Fibroblast of pulmonary artery (primary cell): ENCODE measurements around the gene CNTNAP5.
A peak's percentile ranks its signal among the peaks of the same experiment; 100 is the strongest.

Source experiments
- DNase-seq: peaks from one replicate; pipeline ENCODE4 v3.0.0-alpha.2; 2010; ENCODE audit warnings: low read depth
- H3K4me3 ChIP-seq: replicated peaks from 2 replicates; pipeline ENCODE4 v1.5.1; 2011; ENCODE audit warnings: low read depth, mild to moderate bottlenecking, control low read depth, low read length, moderate library complexity
- CTCF ChIP-seq: IDR thresholded peaks from 2 replicates; pipeline ENCODE4 v1.5.1; 2011; ENCODE audit warnings: mild to moderate bottlenecking, control low read depth, low read length, inconsistent platforms; ENCODE audit errors: missing control alignments

The CNTNAP5 gene

GRCh38 chr2:124318913-124319312 is 293.8 kb downstream of the CNTNAP5 start:
- no peak for TF ChIP-seq CTCF
- no peak for DNase-seq
- no peak overlapping the region for H3K4me3 ChIP-seq

- no peak for DNase-seq
- TF ChIP-seq CTCF, result no peak
- no peak overlapping the region for H3K4me3 ChIP-seq
These were observed 294.5 kb downstream of the CNTNAP5 start for GRCh38 chr2:124319577-124319976.

- no peak for DNase-seq
- no peak for TF ChIP-seq CTCF
- no peak overlapping the region for H3K4me3 ChIP-seq
These were observed 295.1 kb downstream of the CNTNAP5 start for GRCh38 chr2:124320051-124320688.

DNA sequence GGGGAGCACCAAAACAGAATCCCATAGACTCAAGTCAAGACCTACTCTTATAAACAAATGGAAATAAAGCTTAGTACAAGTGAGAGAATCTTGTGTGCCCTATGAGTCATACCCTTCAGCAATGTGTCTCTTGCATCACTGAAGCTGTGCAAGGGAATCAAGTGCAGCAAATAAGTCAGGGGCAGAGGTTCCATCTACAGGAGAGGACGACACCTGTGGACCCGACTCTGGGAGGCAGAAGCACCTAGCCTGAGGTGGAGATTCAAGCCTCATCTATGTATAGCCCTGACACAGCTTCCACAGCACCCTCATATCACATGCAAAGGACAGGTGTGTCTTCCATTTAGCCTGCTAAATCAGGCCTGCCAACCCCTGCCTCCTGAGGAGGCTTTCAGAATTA is 298.2 kb downstream of the CNTNAP5 start:
- H3K4me3 ChIP-seq, result no peak overlapping the region
- TF ChIP-seq CTCF, result no peak
- DNase-seq, result peak; percentile 57

DNA sequence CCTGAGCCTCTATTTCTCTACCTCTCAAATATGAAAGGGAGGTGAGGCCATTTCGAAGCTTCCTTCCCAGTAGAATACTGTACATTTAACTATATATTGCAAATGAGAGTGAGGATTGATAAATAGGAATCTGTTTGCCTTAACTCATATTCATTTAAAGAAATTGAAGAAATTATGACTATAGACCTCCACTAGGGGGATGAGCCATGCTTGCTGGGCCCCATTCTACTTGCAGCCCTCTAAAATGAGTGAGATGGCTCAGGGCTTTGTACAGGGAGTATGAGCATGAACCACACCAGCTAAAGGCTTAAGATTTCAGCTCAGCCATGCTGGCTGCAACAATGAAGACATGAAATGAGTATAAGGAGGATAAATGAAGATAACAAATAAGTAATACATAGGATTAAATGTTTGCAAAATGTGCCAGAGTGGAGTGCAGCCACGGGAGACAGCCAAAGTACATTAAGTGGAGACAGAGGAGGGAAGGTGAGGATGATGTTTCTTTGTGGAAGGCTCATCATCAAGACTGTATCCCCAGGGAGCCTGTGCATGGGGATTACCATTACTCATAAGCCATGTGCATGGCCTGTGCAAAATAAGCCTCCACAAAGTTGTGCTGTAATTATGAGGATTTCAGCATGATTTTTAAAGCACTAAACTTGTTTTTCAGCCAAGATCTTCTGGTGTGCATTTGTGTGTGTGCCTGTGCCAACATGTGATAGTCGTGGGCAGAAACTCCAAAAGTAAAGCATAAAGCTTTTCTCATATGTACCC is 300.8 kb downstream of the CNTNAP5 start:
- H3K4me3 ChIP-seq, result no peak overlapping the region
- peak; percentile 23 for DNase-seq
- TF ChIP-seq CTCF, result peak; percentile 42

GRCh38 chr2:124327303-124327702 is 302.2 kb downstream of the CNTNAP5 start:
- no peak for DNase-seq
- no peak for TF ChIP-seq CTCF

GRCh38 chr2:124328397-124328796 is 303.3 kb downstream of the CNTNAP5 start:
- no peak overlapping the region for H3K4me3 ChIP-seq
- DNase-seq, result no peak
- TF ChIP-seq CTCF, result no peak

More at GRCh38 chr2:124327303-124327702, 302.2 kb downstream of the CNTNAP5 start:
- H3K4me3 ChIP-seq, result no peak overlapping the region
